Vagina (tissue), 2 donors: ENCODE measurements around the gene DCTN1. TPM values are rescaled to one million over a fixed set of nuclear protein-coding genes. Genes with fewer than 3 reads are reported as not detected.

Experiments
- DNase-seq, 2 donors: peaks; one replicate each; pipeline ENCODE4 v3.0.0-alpha.2; 2017; ENCODE audit errors: extremely low spot score in 2 of 2
- H3K27ac ChIP-seq: fragments of 200-600 bp; sonication (generic); one replicate; pipeline ENCODE4 v1.5.1; 2019
- H3K27me3 ChIP-seq: fragments of 200-600 bp; sonication (generic); one replicate; pipeline ENCODE4 v1.5.1; 2019
- H3K36me3 ChIP-seq, 2 donors: fragments of 200-600 bp; sonication (generic); one replicate each; pipeline ENCODE4 v1.5.1; 2017 to 2019
- H3K4me1 ChIP-seq: fragments of 200-600 bp; sonication (generic); one replicate; pipeline ENCODE4 v1.5.1; 2019
- H3K4me3 ChIP-seq, 2 donors: fragments of 200-600 bp; sonication (generic); 1 replicate in 1 of 2; 2 replicates in 1 of 2; pipeline ENCODE4 v1.5.1; 2016 to 2019
- H3K9me3 ChIP-seq: fragments of 200-600 bp; sonication (generic); one replicate; pipeline ENCODE4 v1.5.1; 2019
- POLR2A ChIP-seq, 2 donors: fragments of 450-650 bp; IDR thresholded peaks; one replicate each; pipeline ENCODE4 v1.6.1; 2017; ENCODE audit warnings: antibody characterized with exemption in 2 of 2, mild to moderate bottlenecking in 2 of 2, moderate library complexity in 2 of 2
- POLR2AphosphoS5 ChIP-seq, 2 donors: sonication (generic); formaldehyde crosslinking; IDR thresholded peaks; one replicate each; pipeline ENCODE4 v1.9.0; 2017; ENCODE audit warnings: antibody characterized with exemption in 2 of 2, mild to moderate bottlenecking in 2 of 2, low read depth in 1 of 2; ENCODE audit not compliant: insufficient read depth in 1 of 2
- intact Hi-C: fragments of 100-400 bp; cut with DNase I; formaldehyde crosslinking; loops from one replicate; pipeline ENCODE4 v1.15.1; 2023
- total RNA-seq: library from RNA; depleted of rRNA; stranded (reverse); fragments of >200 nt; gene quantifications from one replicate; pipeline ENCODE4 v1.2.3, GENCODE V29; 2016
- TF ChIP-seq, protein P1 (sequence below), 3 experiments: fragments of 450-650 bp in 2 of 3; fragments of 200-600 bp in 1 of 3; sonication (generic) in 1 of 3; IDR thresholded peaks; one replicate each; pipeline ENCODE4 v1.5.1; 2017 to 2019; ENCODE audit warnings: antibody characterized with exemption in 3 of 3, mild to moderate bottlenecking in 2 of 3, moderate library complexity in 2 of 3

The DCTN1 gene
- total RNA-seq, 1 donor from 2014 or later, result 95.0 TPM

DNA sequence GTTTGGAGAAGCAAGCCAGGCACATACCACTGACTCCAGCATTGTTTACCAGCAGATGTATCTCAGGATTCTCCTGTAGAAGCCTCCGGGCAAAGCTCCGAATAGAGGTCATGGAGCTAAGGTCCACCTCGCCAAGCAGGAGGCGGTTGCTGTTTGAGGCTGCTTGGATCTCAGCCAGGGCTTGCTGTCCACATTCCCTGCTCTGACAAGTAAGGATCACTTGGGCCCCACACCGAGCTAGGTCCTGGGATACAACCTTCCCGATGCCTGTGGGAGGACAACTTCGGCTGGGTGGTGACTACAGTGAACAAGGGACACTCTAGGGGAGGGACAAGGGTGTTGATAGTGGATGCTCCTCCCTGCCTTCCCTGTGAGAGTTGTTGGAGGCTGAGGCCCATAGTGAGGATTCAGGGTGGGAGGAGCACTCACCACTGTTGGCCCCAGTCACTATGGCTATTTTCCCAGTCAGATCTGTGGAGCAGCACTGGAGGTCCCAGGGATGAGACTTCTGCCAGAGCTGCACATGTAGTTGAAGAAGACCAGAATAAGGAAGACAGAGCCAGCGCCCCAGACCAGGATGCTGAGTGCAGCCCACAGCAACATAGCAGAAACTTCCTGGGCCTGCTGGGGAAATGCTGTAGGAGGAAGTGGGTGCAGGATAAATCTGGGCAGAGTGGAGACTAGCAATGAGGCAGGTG lies 33.0 kb upstream of the DCTN1 start:
- TF ChIP-seq POLR2AphosphoS5 (IDR thresholded peaks at IDR 0.05; ENCODE audit: insufficient read depth in 1 of 2, low read depth in 1 of 2), result no peak
- TF ChIP-seq POLR2A (IDR thresholded peaks at IDR 0.05), result no peak
- TF ChIP-seq, protein P1, sequence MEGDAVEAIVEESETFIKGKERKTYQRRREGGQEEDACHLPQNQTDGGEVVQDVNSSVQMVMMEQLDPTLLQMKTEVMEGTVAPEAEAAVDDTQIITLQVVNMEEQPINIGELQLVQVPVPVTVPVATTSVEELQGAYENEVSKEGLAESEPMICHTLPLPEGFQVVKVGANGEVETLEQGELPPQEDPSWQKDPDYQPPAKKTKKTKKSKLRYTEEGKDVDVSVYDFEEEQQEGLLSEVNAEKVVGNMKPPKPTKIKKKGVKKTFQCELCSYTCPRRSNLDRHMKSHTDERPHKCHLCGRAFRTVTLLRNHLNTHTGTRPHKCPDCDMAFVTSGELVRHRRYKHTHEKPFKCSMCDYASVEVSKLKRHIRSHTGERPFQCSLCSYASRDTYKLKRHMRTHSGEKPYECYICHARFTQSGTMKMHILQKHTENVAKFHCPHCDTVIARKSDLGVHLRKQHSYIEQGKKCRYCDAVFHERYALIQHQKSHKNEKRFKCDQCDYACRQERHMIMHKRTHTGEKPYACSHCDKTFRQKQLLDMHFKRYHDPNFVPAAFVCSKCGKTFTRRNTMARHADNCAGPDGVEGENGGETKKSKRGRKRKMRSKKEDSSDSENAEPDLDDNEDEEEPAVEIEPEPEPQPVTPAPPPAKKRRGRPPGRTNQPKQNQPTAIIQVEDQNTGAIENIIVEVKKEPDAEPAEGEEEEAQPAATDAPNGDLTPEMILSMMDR (IDR thresholded peaks at IDR 0.05), result no peak
- H3K27ac ChIP-seq, result no peak overlapping the region
- H3K4me3 ChIP-seq, result no peak overlapping the region
- no peak for DNase-seq
- intact Hi-C loops, result no loop called here
- no peaks in the 10 kb centered on the region for H3K27me3 ChIP-seq
- H3K4me1 ChIP-seq, result peaks cover 21% of the 10 kb centered on the region
- H3K36me3 ChIP-seq, result no peaks in the 10 kb centered on the region
- no peaks in the 10 kb centered on the region for H3K9me3 ChIP-seq

DNA sequence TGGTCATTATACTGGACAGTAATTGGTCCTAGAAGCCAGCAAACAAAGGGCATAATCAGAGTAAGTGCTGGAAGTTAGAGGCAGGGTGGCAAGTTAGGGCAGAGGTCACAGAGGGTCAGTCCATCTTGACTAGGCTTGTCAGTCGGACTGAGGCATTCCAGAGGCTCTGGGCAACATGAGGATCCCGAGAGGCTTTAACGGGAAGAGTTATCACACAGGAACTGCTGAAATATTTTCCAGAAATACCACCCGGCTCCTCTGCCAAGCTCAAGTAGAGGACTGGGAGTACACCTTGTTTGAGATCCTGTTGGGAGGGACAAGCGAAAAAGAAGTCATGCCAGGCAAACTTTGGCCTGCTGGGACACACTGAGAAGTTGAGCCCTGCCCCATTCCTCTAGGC lies 27.6 kb upstream of the DCTN1 start:
- no peak for DNase-seq
- intact Hi-C loops, result no loop called here
- Histone ChIP-seq H3K4me3 (no peak overlapping the region), H3K36me3 (no peaks in the 10 kb centered on the region), H3K27ac (no peak overlapping the region), H3K27me3 (no peaks in the 10 kb centered on the region), H3K9me3 (no peaks in the 10 kb centered on the region), H3K4me1 (no peaks in the 10 kb centered on the region)
- TF ChIP-seq POLR2AphosphoS5 (IDR thresholded peaks at IDR 0.05; ENCODE audit: insufficient read depth in 1 of 2, low read depth in 1 of 2) (no peak), POLR2A (IDR thresholded peaks at IDR 0.05) (no peak)
- TF ChIP-seq, protein P1 (IDR thresholded peaks at IDR 0.05), result no peak

DNA sequence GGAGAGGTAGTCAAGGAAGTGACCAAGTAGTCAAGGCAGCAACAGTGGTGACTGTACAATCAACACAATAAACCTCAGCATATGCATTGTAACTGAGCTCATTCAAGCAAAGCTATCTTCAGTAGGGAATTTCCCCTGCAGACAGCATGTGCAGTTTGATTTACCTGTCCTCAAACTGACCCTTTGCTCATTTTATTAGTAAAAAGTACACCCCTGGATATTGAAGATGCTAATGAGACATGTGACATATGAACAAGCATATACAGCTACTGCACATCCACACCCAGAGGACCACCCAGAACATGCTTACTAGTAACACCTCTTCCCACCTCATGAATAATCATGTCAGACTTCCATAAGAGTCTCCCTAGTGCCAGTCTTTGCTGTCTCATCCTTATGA lies 25.9 kb upstream of the DCTN1 start:
- no peaks in the 10 kb centered on the region for H3K9me3 ChIP-seq
- H3K4me3 ChIP-seq, result no peak overlapping the region
- TF ChIP-seq POLR2AphosphoS5 (IDR thresholded peaks at IDR 0.05; ENCODE audit: insufficient read depth in 1 of 2, low read depth in 1 of 2) (no peak), POLR2A (IDR thresholded peaks at IDR 0.05) (no peak)
- TF ChIP-seq, protein P1 (IDR thresholded peaks at IDR 0.05), result no peak
- no peaks in the 10 kb centered on the region for H3K36me3 ChIP-seq
- DNase-seq, result no peak
- H3K27me3 ChIP-seq, result no peaks in the 10 kb centered on the region
- no peak overlapping the region for H3K27ac ChIP-seq
- intact Hi-C loops, result no loop called here
- H3K4me1 ChIP-seq, result no peaks in the 10 kb centered on the region

DNA sequence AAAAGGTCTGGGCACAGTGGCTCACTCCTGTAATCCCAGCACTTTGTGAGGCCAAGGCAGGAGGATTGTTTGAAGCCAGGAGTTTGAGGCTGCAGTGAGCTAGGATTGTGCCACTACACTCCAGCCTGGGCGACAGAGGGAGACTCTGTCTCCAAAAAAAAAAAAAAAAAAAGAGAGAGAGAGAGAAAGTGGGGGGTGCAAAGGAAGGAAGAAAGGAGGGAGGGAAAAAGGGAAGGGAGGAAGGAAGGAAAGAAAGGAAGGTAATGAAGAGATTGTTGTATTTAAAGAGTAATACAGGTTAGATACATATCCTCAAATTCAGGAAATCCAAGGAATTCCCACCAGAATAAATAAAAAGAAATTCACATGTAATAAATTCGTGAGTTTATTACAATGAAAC lies 21.8 kb upstream of the DCTN1 start:
- TF ChIP-seq, protein P1 (IDR thresholded peaks at IDR 0.05), result no peak
- no peak for TF ChIP-seq POLR2AphosphoS5 (IDR thresholded peaks at IDR 0.05; ENCODE audit: insufficient read depth in 1 of 2, low read depth in 1 of 2)
- TF ChIP-seq POLR2A (IDR thresholded peaks at IDR 0.05), result no peak
- Histone ChIP-seq H3K27me3 (no peaks in the 10 kb centered on the region), H3K4me3 (no peak overlapping the region), H3K9me3 (no peaks in the 10 kb centered on the region), H3K36me3 (no peaks in the 10 kb centered on the region), H3K27ac (no peak overlapping the region), H3K4me1 (no peaks in the 10 kb centered on the region)
- intact Hi-C loops, result no loop called here
- no peak for DNase-seq

DNA sequence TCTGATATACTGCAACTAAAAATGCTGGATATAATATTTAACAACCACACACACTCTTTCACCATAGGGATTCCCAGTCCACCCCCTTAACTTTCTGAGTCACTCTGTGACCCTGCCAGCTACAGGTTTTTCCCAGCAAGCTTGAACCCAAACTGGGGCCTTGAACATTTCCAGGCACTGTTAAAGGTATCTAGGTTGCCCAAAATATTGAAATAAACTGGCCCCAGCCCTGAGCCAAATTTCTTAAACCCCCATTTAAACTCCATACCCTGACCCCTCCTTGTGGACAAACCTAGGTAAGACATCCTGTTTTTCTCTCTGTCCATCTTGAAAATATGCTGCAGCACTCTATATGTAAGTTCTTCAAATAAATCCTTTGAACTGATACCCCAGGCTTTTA lies 19.7 kb upstream of the DCTN1 start:
- TF ChIP-seq, protein P1 (IDR thresholded peaks at IDR 0.05), result peak in 1 of 3 experiments; percentile 36
- no peak for TF ChIP-seq POLR2A (IDR thresholded peaks at IDR 0.05)
- intact Hi-C loops, result no loop called here
- Histone ChIP-seq H3K36me3 (no peaks in the 10 kb centered on the region), H3K4me3 (no peak overlapping the region), H3K27ac (no peak overlapping the region), H3K27me3 (no peaks in the 10 kb centered on the region), H3K4me1 (no peaks in the 10 kb centered on the region), H3K9me3 (no peaks in the 10 kb centered on the region)
- no peak for DNase-seq
